Measurements from ENCODE around the gene TNFRSF13B.

DNA sequence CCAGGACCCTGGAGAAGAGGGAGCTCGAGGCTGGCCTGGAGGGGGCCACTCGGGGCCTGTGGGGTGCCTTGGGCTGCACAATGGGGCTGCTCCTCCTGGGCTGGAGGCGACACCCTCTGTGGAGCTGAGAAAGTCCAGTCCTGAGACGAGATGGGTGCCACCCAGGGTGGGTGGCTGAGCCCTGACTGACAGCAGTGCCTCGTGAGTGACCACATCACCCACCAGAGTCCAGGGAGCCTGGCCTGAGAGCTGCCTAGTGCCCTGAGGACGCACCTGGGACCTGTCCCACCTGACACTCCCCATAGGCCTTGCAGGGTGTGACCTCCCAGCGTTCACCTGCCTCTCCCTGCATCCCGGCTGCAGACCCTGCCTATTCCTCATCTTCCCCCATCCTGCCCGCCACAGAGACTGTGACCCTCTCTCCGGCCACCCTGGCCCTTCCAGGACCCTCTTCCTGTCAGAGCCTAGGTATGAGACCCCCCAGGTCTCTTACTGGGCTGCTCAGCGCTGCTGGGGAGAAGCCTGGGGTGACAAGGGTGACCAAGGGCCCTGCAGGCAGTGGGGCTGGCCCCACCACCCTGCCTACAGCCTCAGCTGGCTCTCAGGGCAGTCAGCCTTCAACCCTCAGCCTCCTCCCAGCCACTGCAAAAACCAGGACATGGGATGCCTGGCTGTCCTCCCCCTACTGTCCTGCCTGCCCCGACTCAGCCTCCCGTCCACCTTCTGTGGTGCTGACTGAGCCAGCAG is 41.2 kb downstream of the TNFRSF13B start:
- TF ChIP-seq POLR2A (IDR thresholded peaks at IDR 0.05) (no peak), POLR2AphosphoS5 (IDR thresholded peaks at IDR 0.05) (no peak)
- TF ChIP-seq, protein P1, sequence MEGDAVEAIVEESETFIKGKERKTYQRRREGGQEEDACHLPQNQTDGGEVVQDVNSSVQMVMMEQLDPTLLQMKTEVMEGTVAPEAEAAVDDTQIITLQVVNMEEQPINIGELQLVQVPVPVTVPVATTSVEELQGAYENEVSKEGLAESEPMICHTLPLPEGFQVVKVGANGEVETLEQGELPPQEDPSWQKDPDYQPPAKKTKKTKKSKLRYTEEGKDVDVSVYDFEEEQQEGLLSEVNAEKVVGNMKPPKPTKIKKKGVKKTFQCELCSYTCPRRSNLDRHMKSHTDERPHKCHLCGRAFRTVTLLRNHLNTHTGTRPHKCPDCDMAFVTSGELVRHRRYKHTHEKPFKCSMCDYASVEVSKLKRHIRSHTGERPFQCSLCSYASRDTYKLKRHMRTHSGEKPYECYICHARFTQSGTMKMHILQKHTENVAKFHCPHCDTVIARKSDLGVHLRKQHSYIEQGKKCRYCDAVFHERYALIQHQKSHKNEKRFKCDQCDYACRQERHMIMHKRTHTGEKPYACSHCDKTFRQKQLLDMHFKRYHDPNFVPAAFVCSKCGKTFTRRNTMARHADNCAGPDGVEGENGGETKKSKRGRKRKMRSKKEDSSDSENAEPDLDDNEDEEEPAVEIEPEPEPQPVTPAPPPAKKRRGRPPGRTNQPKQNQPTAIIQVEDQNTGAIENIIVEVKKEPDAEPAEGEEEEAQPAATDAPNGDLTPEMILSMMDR (IDR thresholded peaks at IDR 0.05) = no peak
